Transverse colon (tissue), 4 donors: Measurements from ENCODE around the gene SEMA3C.

Experiments used
- CTCF ChIP-seq, 5 experiments: fragments of 200-600 bp in 3 of 5; fragments of 450-650 bp in 2 of 5; sonication (generic) in 3 of 5; IDR thresholded peaks; 1 replicate in 2 of 5; 2 replicates in 3 of 5; pipeline ENCODE4 v1.5.1; 2016 to 2017; ENCODE audit warnings: antibody characterized with exemption in 5 of 5, inconsistent platforms in 3 of 5, mild to moderate bottlenecking in 2 of 5, moderate library complexity in 1 of 5
- EP300 ChIP-seq: sonication (generic); formaldehyde crosslinking; IDR thresholded peaks from one replicate; pipeline ENCODE4 v1.6.1; 2017; ENCODE audit warnings: antibody characterized with exemption, low read depth
- POLR2A ChIP-seq: fragments of 450-650 bp; IDR thresholded peaks from one replicate; pipeline ENCODE4 v1.6.1; 2016; ENCODE audit warnings: antibody characterized with exemption, mild to moderate bottlenecking, moderate library complexity
- POLR2AphosphoS5 ChIP-seq, 3 donors: sonication (generic); formaldehyde crosslinking; IDR thresholded peaks; one replicate each; pipeline ENCODE4 v1.6.1; 2016; ENCODE audit warnings: antibody characterized with exemption in 3 of 3

DNA sequence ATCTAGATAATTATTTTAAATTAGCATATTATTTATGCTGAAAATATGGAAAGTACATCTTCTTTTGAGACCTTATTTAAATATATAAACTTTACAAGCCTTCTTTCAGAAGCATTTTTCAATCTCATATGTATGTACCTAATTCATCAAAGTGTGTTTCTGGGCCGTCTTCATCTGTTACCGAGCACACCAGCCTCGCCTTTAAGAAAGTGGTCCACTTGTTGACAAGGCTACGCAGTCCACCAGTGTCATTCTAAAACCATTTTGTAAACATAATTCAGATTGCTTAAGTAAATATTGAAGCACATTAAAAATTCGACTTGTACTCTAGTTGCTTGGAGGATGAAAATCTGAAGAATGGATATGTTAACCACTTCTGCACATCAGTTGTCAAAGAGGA is 116.3 kb downstream of the SEMA3C start:
- TF ChIP-seq CTCF (IDR thresholded peaks at IDR 0.05) (no peak), POLR2AphosphoS5 (IDR thresholded peaks at IDR 0.05) (no peak), POLR2A (no peak), EP300 (no peak)
